GM21423 (cell line): Measurements from ENCODE around the gene ZNF695.
A peak's percentile ranks its signal among the peaks of the same experiment; 100 is the strongest.
"Not testable (repeated sequence)": the region's sequence is repeated elsewhere in the genome, so short reads cannot be mapped to it uniquely, and the experiment has no call there.

Experiments
- ATAC-seq: cut with Tn5 transposase; IDR thresholded peaks from one replicate; pipeline ENCODE4 v1.9.1; 2021; ENCODE audit warnings: mild to moderate bottlenecking, moderate library complexity; ENCODE audit not compliant: unreplicated experiment

ZNF695 gene

GRCh38 chr1:247007511-247008405, at the start of gene ZNF695:
ZNF695 (minus strand) TSS chr1:247008057; CDS start chr1:247007908, 149 bp downstream.
- ATAC-seq: peak; percentile 100

GRCh38 chr1:247056071-247056470, 48.2 kb upstream of the ZNF695 start:
- no peak for ATAC-seq

GRCh38 chr1:247054992-247055415, 47.1 kb upstream of the ZNF695 start:
- no peak for ATAC-seq

GRCh38 chr1:247047702-247048101, 39.8 kb upstream of the ZNF695 start:
- ATAC-seq: no peak

GRCh38 chr1:247047260-247047659, 39.4 kb upstream of the ZNF695 start:
- ATAC-seq: no peak

- ATAC-seq: no peak
These were observed 35.5 kb upstream of the ZNF695 start for GRCh38 chr1:247043406-247043805.

- no peak for ATAC-seq
These were observed 29.9 kb upstream of the ZNF695 start for GRCh38 chr1:247037511-247038320.

GRCh38 chr1:247032306-247032705, 24.4 kb upstream of the ZNF695 start:
- not testable (repeated sequence) for ATAC-seq

GRCh38 chr1:247024658-247025057, 16.8 kb upstream of the ZNF695 start:
- ATAC-seq: not testable (repeated sequence)

- no peak for ATAC-seq
These were observed 5.5 kb upstream of the ZNF695 start for GRCh38 chr1:247013391-247013790.

- ATAC-seq: no peak
These were observed 546 bp upstream of the ZNF695 start for GRCh38 chr1:247008406-247008799.

- not testable (repeated sequence) for ATAC-seq
These were observed 3.8 kb downstream of the ZNF695 start for GRCh38 chr1:247004081-247004480.

- ATAC-seq: no peak
These were observed 18.0 kb downstream of the ZNF695 start for GRCh38 chr1:246989901-246990300.

GRCh38 chr1:246988316-246988715, 19.5 kb downstream of the ZNF695 start:
- ATAC-seq: no peak

GRCh38 chr1:246987083-246987690, 20.7 kb downstream of the ZNF695 start:
- ATAC-seq: no peak

GRCh38 chr1:246978785-246979184, 29.1 kb downstream of the ZNF695 start:
- ATAC-seq: no peak

GRCh38 chr1:246978281-246978680, 29.6 kb downstream of the ZNF695 start:
- no peak for ATAC-seq

GRCh38 chr1:246971969-246972368, 35.9 kb downstream of the ZNF695 start:
- no peak for ATAC-seq

- no peak for ATAC-seq
These were observed 36.7 kb downstream of the ZNF695 start for GRCh38 chr1:246971090-246971721.

- ATAC-seq: no peak
These were observed 38.2 kb downstream of the ZNF695 start for GRCh38 chr1:246969621-246970020.

- ATAC-seq: no peak
These were observed 41.4 kb downstream of the ZNF695 start for GRCh38 chr1:246966502-246966901.
